Panc1 (cell line): ENCODE data around the gene OGDH. TPM values are rescaled to one million over a fixed set of nuclear protein-coding genes. Genes with fewer than 3 reads are reported as not detected.

Experiments
- ATAC-seq: fragments of 200-7000 bp; cut with Tn5 transposase; 2 replicates; pipeline ENCODE4 v1.9.1; 2020; ENCODE audit warnings: mild to moderate bottlenecking, moderate library complexity
- BruUV-seq: library from RNA; stranded (reverse); fragments of 400-500 nt; replicated peaks from 2 replicates; lab custom pipeline; 2021; lab: Mats Ljungman, UMichigan
- CTCF ChIA-PET: fragments of 300-600 bp; sonication (Branson Sonifier 250); formaldehyde crosslinking; loops from one replicate; lab custom pipeline; 2022; ENCODE audit warnings: antibody characterized with exemption; lab: Charles Lee
- POLR2A ChIA-PET: fragments of 300-600 bp; sonication (Branson Sonifier 250); formaldehyde crosslinking; loops from one replicate; lab custom pipeline; 2022; ENCODE audit warnings: antibody characterized with exemption; lab: Charles Lee
- DNase-seq: peaks from one replicate; pipeline ENCODE4 v3.0.0-alpha.2; 2010; ENCODE audit warnings: low read depth, low spot score
- H3K27ac ChIP-seq: 2 replicates; pipeline ENCODE4 v1.5.1; 2011; ENCODE audit warnings: mild to moderate bottlenecking, low read length, inconsistent platforms
- H3K27me3 ChIP-seq: fragments of 200-500 bp; sonication (Bioruptor generic); 2 replicates; pipeline ENCODE4 v1.6.0; 2014; ENCODE audit warnings: low read length, inconsistent platforms; ENCODE audit not compliant: control insufficient read depth, insufficient read depth
- H3K36me3 ChIP-seq: fragments of 200-500 bp; sonication (Bioruptor generic); 2 replicates; pipeline ENCODE4 v1.5.1; 2014; ENCODE audit warnings: inconsistent platforms, mild to moderate bottlenecking, low read length, moderate library complexity; ENCODE audit not compliant: control insufficient read depth, insufficient read depth
- H3K4me1 ChIP-seq: 2 replicates; pipeline ENCODE4 v1.5.1; 2011; ENCODE audit warnings: inconsistent platforms, mild to moderate bottlenecking, low read length, moderate library complexity; ENCODE audit not compliant: control insufficient read depth, insufficient read depth
- H3K4me3 ChIP-seq, 2 experiments: 2 replicates each; pipeline ENCODE4 v1.5.1; 2011 to 2012; ENCODE audit warnings: low read depth in 2 of 2, low read length in 2 of 2, mild to moderate bottlenecking in 2 of 2, inconsistent platforms in 1 of 2, moderate library complexity in 1 of 2
- H3K9me3 ChIP-seq: fragments of 200-500 bp; sonication (Bioruptor generic); 2 replicates; pipeline ENCODE4 v1.5.1; 2014; ENCODE audit warnings: low read depth, mild to moderate bottlenecking, inconsistent platforms, low read length, moderate library complexity; ENCODE audit not compliant: control insufficient read depth, insufficient read depth
- CTCF ChIP-seq: fragments of 450-650 bp; IDR thresholded peaks from 2 replicates; pipeline ENCODE4 v1.5.1; 2017; ENCODE audit warnings: mild to moderate bottlenecking
- POLR2AphosphoS5 ChIP-seq: IDR thresholded peaks from 2 replicates; pipeline ENCODE4 v1.6.1; 2012; ENCODE audit warnings: mild to moderate bottlenecking, low read depth, low read length, moderate library complexity
- REST ChIP-seq, 2 experiments: IDR thresholded peaks; 2 replicates each; pipeline ENCODE4 v1.6.1; 2011 to 2012; ENCODE audit warnings: low read depth in 2 of 2, control low read depth in 1 of 2, low read length in 1 of 2, mild to moderate bottlenecking in 1 of 2, moderate library complexity in 1 of 2; ENCODE audit not compliant: insufficient read depth in 1 of 2
- SIN3A ChIP-seq: IDR thresholded peaks from 2 replicates; pipeline ENCODE4 v1.6.1; 2012; ENCODE audit warnings: low read depth, mild to moderate bottlenecking, low read length, moderate library complexity, borderline replicate concordance; ENCODE audit not compliant: insufficient read depth
- TCF7L2 ChIP-seq: IDR thresholded peaks from 2 replicates; pipeline ENCODE4 v1.6.1; 2011; ENCODE audit warnings: mild to moderate bottlenecking, low read depth, low read length, inconsistent platforms
- in situ Hi-C: cut with HindIII; loops from 2 replicates; pipeline ENCODE4 v1.10.0; 2016; ENCODE audit warnings: low sequenced_read_pairs, low pct_unique_long_range_greater_than_20kb
- intact Hi-C: fragments of 100-400 bp; cut with micrococcal nuclease; formaldehyde crosslinking; loops from one replicate; pipeline ENCODE4 v1.10.0; 2022; ENCODE audit not compliant: unreplicated experiment
- total RNA-seq: library from RNA; stranded (reverse); gene quantifications from one replicate; pipeline ENCODE4 v1.2.1, GENCODE V29; 2021; ENCODE audit not compliant: unreplicated experiment

The OGDH gene
- total RNA-seq, 1 experiment from 2014 or later, result 166 TPM

GRCh38 chr7:44615149-44615611 is 8.8 kb downstream of the OGDH start:
- H3K27ac ChIP-seq, result no peak overlapping the region
- DNase-seq, result no peak
- no TSS peak for BruUV-seq
- no peak overlapping the region for H3K4me3 ChIP-seq
- in situ Hi-C loops, result no loop called here
- TF ChIP-seq REST (IDR thresholded peaks at IDR 0.05; ENCODE audit: insufficient read depth in 1 of 2, low read depth in 2 of 2, low read length in 1 of 2) (no peak), TCF7L2 (no peak), POLR2AphosphoS5 (no peak), SIN3A (no peak), CTCF (no peak)
- intact Hi-C loops, result no loop called here
- ChIA-PET POLR2A (no interaction called here), CTCF (no interaction called here)
- no peaks in the 10 kb centered on the region for H3K9me3 ChIP-seq
- peak; percentile 40; the same call in 1 of the 2 replicates for ATAC-seq
- H3K4me1 ChIP-seq, result peaks cover 36% of the 10 kb centered on the region
- H3K36me3 ChIP-seq, result no peaks in the 10 kb centered on the region
- no peaks in the 10 kb centered on the region for H3K27me3 ChIP-seq

GRCh38 chr7:44615793-44616192 is 9.4 kb downstream of the OGDH start:
- ChIA-PET CTCF (no interaction called here), POLR2A (interaction anchor here (0.6 kb wide), 1 partner anchor 11 kb away, joined by 3 read pairs; no protein-coding TSS in a partner anchor)
- Histone ChIP-seq H3K4me1 (peaks cover 42% of the 10 kb centered on the region), H3K27me3 (no peaks in the 10 kb centered on the region), H3K36me3 (no peaks in the 10 kb centered on the region), H3K9me3 (no peaks in the 10 kb centered on the region), H3K27ac (no peak overlapping the region), H3K4me3 (no peak overlapping the region)
- no TSS peak for BruUV-seq
- intact Hi-C loops, result no loop called here
- ATAC-seq (no peak), DNase-seq (no peak)
- no peak for TF ChIP-seq POLR2AphosphoS5
- TF ChIP-seq SIN3A, result no peak
- no peak for TF ChIP-seq CTCF
- no peak for TF ChIP-seq REST (IDR thresholded peaks at IDR 0.05; ENCODE audit: insufficient read depth in 1 of 2, low read depth in 2 of 2, low read length in 1 of 2)
- TF ChIP-seq TCF7L2, result no peak
- in situ Hi-C loops, result no loop called here
